ENCODE results near the gene PODN. TPM values are rescaled to one million over a fixed set of nuclear protein-coding genes. Genes with fewer than 3 reads are reported as not detected.

Gene PODN
- total RNA-seq, 3 donors from 2014 or later = 5.8 to 69.2 (median 18.1) TPM

DNA sequence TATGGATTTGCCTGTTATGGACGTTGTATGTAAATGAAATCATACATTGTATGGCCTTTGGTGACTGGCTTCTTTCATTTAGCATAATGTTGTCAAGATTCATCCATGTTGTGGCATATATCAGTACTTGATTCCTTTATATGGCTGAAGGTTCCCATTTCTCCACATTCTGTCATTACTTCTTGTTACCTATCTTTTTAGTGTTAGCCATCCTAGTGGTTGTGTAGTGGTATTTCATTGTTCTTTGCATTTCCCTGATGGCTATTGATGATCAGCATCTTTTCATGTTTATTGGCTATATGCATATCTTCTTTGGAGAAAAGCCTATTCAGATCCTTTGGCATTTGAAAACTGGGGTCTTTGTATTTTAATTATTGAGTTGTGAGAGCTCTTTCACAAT is 39.8 kb upstream of the PODN start:
- no peaks in the 10 kb centered on the region for H3K4me1 ChIP-seq (ENCODE audit: low read depth)
- no peak for DNase-seq
- TF ChIP-seq, protein P1, sequence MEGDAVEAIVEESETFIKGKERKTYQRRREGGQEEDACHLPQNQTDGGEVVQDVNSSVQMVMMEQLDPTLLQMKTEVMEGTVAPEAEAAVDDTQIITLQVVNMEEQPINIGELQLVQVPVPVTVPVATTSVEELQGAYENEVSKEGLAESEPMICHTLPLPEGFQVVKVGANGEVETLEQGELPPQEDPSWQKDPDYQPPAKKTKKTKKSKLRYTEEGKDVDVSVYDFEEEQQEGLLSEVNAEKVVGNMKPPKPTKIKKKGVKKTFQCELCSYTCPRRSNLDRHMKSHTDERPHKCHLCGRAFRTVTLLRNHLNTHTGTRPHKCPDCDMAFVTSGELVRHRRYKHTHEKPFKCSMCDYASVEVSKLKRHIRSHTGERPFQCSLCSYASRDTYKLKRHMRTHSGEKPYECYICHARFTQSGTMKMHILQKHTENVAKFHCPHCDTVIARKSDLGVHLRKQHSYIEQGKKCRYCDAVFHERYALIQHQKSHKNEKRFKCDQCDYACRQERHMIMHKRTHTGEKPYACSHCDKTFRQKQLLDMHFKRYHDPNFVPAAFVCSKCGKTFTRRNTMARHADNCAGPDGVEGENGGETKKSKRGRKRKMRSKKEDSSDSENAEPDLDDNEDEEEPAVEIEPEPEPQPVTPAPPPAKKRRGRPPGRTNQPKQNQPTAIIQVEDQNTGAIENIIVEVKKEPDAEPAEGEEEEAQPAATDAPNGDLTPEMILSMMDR (IDR thresholded peaks at IDR 0.05) = no peak
- intact Hi-C loops (cut with DNase I, micrococcal nuclease) = no loop called here
- no peaks in the 10 kb centered on the region for H3K9me3 ChIP-seq
- no peak for ATAC-seq
- H3K4me3 ChIP-seq = no peak overlapping the region
- no peaks in the 10 kb centered on the region for H3K36me3 ChIP-seq (ENCODE audit: low read depth)

DNA sequence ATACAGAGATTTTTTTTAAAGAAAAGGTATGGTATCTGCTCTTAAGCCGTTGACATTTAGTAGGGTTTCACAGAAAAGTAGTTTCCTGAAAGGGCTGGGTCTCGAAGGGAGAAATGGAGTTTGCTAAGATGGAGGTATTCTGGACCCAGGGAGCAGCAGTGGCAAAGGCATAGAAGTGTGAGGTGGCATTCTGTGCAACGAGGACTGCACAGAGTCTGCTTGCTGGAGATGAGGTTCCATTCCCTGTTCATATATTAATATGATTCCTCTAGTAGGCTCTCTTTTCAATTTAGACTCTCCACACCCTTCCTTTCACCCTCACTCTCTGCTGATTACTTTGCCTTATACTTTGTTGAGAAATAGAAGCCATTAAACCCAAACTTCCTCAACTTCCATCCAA is 38.5 kb upstream of the PODN start:
- TF ChIP-seq, protein P1 (IDR thresholded peaks at IDR 0.05) = no peak
- no peak overlapping the region for H3K4me3 ChIP-seq
- no peaks in the 10 kb centered on the region for H3K36me3 ChIP-seq (ENCODE audit: low read depth)
- no peak for DNase-seq
- no peaks in the 10 kb centered on the region for H3K4me1 ChIP-seq (ENCODE audit: low read depth)
- H3K9me3 ChIP-seq = no peaks in the 10 kb centered on the region
- intact Hi-C loops (cut with DNase I, micrococcal nuclease) = no loop called here
- ATAC-seq = no peak

DNA sequence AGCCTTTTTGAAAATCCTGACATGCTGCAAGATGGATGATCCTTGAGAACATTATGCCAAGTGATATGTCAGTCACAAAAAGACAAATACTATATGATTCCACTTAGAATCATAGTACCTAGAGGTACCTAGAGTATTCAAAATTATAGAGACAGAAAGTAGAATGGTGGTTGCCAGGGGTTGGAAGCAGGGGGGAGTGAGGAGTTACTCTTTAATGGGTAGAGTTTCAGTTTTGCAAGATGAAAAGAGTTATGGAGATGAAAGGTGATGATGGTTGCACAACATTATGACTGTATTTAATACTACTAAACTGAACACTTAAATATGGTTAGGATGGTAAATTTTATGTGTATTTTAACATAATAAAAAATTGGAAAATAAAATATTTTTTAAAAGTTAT is 37.9 kb upstream of the PODN start:
- ATAC-seq (no peak), DNase-seq (no peak)
- Histone ChIP-seq H3K4me3 (no peak overlapping the region), H3K9me3 (no peaks in the 10 kb centered on the region), H3K36me3 (ENCODE audit: low read depth) (no peaks in the 10 kb centered on the region), H3K4me1 (ENCODE audit: low read depth) (no peaks in the 10 kb centered on the region)
- intact Hi-C loops (cut with DNase I, micrococcal nuclease) = no loop called here
- TF ChIP-seq, protein P1 (IDR thresholded peaks at IDR 0.05) = no peak

DNA sequence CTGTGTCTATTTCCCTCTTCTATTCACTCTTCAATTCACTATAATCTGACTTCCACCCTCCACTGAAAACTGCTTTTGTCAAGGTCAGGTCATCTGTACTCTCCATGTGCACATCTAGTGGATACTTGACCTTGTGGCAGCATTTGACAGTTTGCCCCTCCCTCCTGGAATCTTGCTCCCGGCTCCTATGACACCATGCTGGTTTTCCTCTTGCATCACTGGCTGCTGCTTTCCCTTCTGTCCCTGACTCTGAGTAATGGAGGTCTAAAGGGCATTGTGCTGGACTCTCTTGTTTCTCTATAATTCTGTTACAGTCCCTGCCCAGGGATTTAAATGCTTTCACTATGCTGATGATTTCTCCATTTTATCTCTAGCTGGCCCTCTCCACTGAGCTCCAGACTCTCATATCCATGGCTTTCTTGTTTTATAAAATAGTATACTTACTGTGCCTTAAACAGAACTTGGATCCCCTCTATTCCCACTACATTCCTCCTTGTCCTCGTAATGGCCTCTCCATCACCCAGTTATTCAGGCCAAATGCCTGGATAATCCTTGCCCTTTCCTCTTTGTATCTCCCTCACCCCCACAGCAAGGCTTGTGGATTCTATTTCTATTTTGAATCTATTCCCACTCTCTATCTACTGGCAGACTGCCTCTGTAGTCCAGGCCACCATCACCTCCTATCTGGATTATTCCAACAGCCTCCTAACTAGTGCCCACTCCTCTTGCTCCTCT is 36.8 kb upstream of the PODN start:
- ATAC-seq = peak; percentile 93
- Histone ChIP-seq H3K4me3 (no peak overlapping the region), H3K36me3 (ENCODE audit: low read depth) (no peaks in the 10 kb centered on the region), H3K4me1 (ENCODE audit: low read depth) (no peaks in the 10 kb centered on the region), H3K9me3 (no peaks in the 10 kb centered on the region)
- TF ChIP-seq, protein P1 (IDR thresholded peaks at IDR 0.05) = no peak
- DNase-seq = peak in 1 of 3 donors; percentile 37
- intact Hi-C loops (cut with DNase I, micrococcal nuclease) = no loop called here

DNA sequence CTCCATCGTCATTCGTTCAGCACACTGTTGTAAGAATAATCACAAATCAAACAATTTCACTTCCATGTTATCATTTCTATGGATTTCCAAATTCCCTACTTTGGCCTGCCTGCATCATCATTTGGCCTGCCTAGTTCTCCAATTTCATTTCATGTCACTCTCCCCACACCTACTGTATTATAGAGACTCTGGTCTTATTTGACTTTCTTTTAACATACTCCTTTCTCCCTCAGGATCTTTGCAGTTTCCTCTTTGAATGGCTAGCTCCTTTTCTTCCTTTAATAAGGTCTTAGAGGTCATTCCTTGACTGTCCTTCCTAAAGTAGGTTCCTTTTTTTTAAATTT is 36.3 kb upstream of the PODN start:
- intact Hi-C loops (cut with DNase I, micrococcal nuclease) = no loop called here
- no peaks in the 10 kb centered on the region for H3K9me3 ChIP-seq
- TF ChIP-seq, protein P1 (IDR thresholded peaks at IDR 0.05) = no peak
- no peaks in the 10 kb centered on the region for H3K36me3 ChIP-seq (ENCODE audit: low read depth)
- no peak for ATAC-seq
- no peak overlapping the region for H3K4me3 ChIP-seq
- H3K4me1 ChIP-seq (ENCODE audit: low read depth) = no peaks in the 10 kb centered on the region
- no peak for DNase-seq

DNA sequence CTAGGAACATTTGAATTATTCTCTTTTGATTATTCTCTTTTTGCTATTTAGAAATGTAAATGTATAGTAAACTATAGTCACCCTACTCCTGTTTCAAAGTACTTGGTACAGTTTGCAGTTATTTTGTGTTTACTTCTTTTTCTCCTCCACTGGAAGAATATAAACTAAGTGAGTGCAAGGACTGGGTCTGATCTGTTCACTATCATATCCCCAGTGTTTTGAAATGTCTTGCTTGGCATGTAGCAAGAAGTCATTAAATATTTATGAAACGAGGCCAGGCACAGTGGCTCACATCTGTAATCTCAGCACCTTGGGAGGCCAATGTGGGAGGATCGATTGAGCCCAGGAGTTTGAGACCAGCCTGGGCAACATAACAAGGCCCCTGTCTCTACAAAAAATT is 35.8 kb upstream of the PODN start:
- Histone ChIP-seq H3K4me3 (no peak overlapping the region), H3K9me3 (no peaks in the 10 kb centered on the region), H3K36me3 (ENCODE audit: low read depth) (no peaks in the 10 kb centered on the region), H3K4me1 (ENCODE audit: low read depth) (no peaks in the 10 kb centered on the region)
- intact Hi-C loops (cut with DNase I, micrococcal nuclease) = no loop called here
- ATAC-seq (no peak), DNase-seq (no peak)
- TF ChIP-seq, protein P1 (IDR thresholded peaks at IDR 0.05) = no peak
